Stimulated activated CD4-positive, alpha-beta T cell treated with anti-CD3 and anti-CD28 coated beads, Interleukin-12 subunit alpha, Interleukin-12 subunit beta, amount 100 ng/mL, for 48 hours (primary cell): ENCODE results near the gene WASHC2A.
"Not testable (repeated sequence)": the region's sequence is repeated elsewhere in the genome, so short reads cannot be mapped to it uniquely, and the experiment has no call there.

Experiments
- DNase-seq, 3 donors: peaks; one replicate each; pipeline ENCODE4 v3.0.0-alpha.2; 2020; ENCODE audit warnings: low read depth in 2 of 3, low spot score in 1 of 3

Gene WASHC2A

GRCh38 chr10:50063100-50063499 lies 4.7 kb upstream of the WASHC2A start:
- DNase-seq = peak in 1 of 3 donors; percentile 4

- not testable (repeated sequence) for DNase-seq
These were observed 552 bp downstream of the WASHC2A start for GRCh38 chr10:50068352-50068659.

GRCh38 chr10:50075139-50075538 lies 7.4 kb downstream of the WASHC2A start:
- DNase-seq = not testable (repeated sequence)

- DNase-seq = not testable (repeated sequence)
These were observed 7.8 kb downstream of the WASHC2A start for GRCh38 chr10:50075544-50075943.

GRCh38 chr10:50091304-50091703 lies 23.6 kb downstream of the WASHC2A start:
- DNase-seq = not testable (repeated sequence)

- DNase-seq = not testable (repeated sequence)
These were observed 25.2 kb downstream of the WASHC2A start for GRCh38 chr10:50092928-50093327.

GRCh38 chr10:50094630-50095029 lies 26.9 kb downstream of the WASHC2A start:
- DNase-seq = not testable (repeated sequence)

- DNase-seq = not testable (repeated sequence)
These were observed 27.6 kb downstream of the WASHC2A start for GRCh38 chr10:50095402-50095801.

GRCh38 chr10:50096722-50097121 lies 29.0 kb downstream of the WASHC2A start:
- DNase-seq = not testable (repeated sequence)

- not testable (repeated sequence) for DNase-seq
These were observed 30.9 kb downstream of the WASHC2A start for GRCh38 chr10:50098645-50099044.

GRCh38 chr10:50101139-50101582 lies 33.4 kb downstream of the WASHC2A start:
- not testable (repeated sequence) for DNase-seq

GRCh38 chr10:50101747-50102146 lies 34.0 kb downstream of the WASHC2A start:
- not testable (repeated sequence) for DNase-seq

- not testable (repeated sequence) for DNase-seq
These were observed 34.5 kb downstream of the WASHC2A start for GRCh38 chr10:50102267-50102666.

- DNase-seq = not testable (repeated sequence)
These were observed 41.4 kb downstream of the WASHC2A start for GRCh38 chr10:50108999-50109698.

- not testable (repeated sequence) for DNase-seq
These were observed 44.8 kb downstream of the WASHC2A start for GRCh38 chr10:50112419-50113112.

- not testable (repeated sequence) for DNase-seq
These were observed 59.0 kb downstream of the WASHC2A start for GRCh38 chr10:50126765-50127164.

GRCh38 chr10:50127770-50128292 lies 60.1 kb downstream of the WASHC2A start:
- DNase-seq = not testable (repeated sequence)

- DNase-seq = not testable (repeated sequence)
These were observed 63.7 kb downstream of the WASHC2A start for GRCh38 chr10:50131245-50131965.

GRCh38 chr10:50132322-50132721 lies 64.6 kb downstream of the WASHC2A start:
- DNase-seq = not testable (repeated sequence)

GRCh38 chr10:50132841-50133240 lies 65.1 kb downstream of the WASHC2A start:
- DNase-seq = not testable (repeated sequence)

- DNase-seq = not testable (repeated sequence)
These were observed 75.9 kb downstream of the WASHC2A start for GRCh38 chr10:50143512-50144174.
